AG09309 (cell line): Measurements from ENCODE around the gene RARS1.

ENCODE experiments used
- DNase-seq: peaks from one replicate; pipeline ENCODE4 v3.0.0-alpha.2; 2010; ENCODE audit warnings: low read depth
- H3K4me3 ChIP-seq: 2 replicates; pipeline ENCODE4 v1.5.1; 2011; ENCODE audit warnings: mild to moderate bottlenecking, low read depth, low read length, moderate library complexity; ENCODE audit not compliant: control insufficient read depth
- TF ChIP-seq, protein P1 (sequence below): IDR thresholded peaks from 2 replicates; pipeline ENCODE4 v1.5.1; 2011; ENCODE audit warnings: mild to moderate bottlenecking, low read depth, low read length, inconsistent platforms; ENCODE audit not compliant: insufficient read depth, control insufficient read depth; ENCODE audit errors: missing control alignments

The RARS1 gene

DNA sequence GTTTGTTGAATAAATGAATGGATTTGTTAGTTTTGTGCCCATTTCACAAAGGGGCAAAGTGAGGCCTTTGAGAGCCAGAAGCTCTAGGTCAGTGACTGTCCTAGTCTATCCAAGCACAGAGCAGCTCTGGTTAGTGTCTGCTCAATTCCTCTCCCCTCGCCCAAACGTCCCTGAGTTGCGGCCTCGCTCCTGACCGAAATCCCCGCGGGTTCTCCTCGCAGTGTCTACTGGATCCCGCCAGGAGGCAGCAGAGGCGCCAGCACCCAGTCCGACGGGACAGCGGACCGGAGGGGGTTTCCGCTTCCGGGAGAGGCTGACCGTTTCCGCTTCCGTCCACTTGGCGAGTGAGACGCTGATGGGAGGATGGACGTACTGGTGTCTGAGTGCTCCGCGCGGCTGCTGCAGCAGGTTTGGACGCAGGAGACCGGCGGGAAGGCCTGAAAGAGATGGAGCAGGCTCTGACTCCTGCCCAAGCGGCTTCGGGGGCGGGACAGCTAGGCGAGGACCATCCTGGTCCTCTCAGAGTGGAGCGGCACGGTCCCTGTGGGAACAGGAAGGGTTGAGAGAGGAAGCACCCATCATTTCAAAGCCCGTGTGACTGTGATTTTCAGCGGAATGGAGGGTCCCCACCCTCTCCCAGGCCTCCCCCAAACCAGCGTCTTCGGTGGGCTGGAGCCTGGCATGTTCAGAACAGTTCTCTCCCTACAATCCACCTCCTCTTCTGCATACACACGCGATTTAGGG, at the start of gene RARS1:
Gene RARS1 (plus strand): TSS at position 336 of the 744 bp plus-strand sequence. CDS start 28 bp downstream, at position 364.
- peak within 1 kb of the TSS; percentile 99 for H3K4me3 ChIP-seq
- peak; percentile 73 for DNase-seq
- TF ChIP-seq, protein P1, sequence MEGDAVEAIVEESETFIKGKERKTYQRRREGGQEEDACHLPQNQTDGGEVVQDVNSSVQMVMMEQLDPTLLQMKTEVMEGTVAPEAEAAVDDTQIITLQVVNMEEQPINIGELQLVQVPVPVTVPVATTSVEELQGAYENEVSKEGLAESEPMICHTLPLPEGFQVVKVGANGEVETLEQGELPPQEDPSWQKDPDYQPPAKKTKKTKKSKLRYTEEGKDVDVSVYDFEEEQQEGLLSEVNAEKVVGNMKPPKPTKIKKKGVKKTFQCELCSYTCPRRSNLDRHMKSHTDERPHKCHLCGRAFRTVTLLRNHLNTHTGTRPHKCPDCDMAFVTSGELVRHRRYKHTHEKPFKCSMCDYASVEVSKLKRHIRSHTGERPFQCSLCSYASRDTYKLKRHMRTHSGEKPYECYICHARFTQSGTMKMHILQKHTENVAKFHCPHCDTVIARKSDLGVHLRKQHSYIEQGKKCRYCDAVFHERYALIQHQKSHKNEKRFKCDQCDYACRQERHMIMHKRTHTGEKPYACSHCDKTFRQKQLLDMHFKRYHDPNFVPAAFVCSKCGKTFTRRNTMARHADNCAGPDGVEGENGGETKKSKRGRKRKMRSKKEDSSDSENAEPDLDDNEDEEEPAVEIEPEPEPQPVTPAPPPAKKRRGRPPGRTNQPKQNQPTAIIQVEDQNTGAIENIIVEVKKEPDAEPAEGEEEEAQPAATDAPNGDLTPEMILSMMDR: peak; percentile 99

DNA sequence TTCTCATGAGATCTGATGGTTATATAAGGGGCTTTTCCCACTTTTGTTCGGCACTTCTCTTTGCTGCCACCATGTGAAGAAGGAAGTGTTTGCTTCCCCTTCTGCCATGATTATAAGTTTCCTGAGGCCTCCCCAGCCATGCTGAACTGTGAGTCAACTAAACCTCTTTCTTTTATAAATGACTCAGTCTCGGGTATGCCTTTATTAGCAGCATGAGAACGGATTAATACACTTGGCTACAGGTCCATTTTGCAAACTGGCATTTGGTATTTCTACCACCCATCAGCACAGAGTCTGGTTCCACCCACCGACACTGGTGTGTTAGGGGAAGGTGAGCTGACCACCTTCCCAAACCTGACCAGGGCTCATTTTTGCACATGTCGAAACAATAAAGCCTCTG, 47.9 kb upstream of the RARS1 start:
- TF ChIP-seq, protein P1: no peak
- H3K4me3 ChIP-seq: no peak overlapping the region
- no peak for DNase-seq

DNA sequence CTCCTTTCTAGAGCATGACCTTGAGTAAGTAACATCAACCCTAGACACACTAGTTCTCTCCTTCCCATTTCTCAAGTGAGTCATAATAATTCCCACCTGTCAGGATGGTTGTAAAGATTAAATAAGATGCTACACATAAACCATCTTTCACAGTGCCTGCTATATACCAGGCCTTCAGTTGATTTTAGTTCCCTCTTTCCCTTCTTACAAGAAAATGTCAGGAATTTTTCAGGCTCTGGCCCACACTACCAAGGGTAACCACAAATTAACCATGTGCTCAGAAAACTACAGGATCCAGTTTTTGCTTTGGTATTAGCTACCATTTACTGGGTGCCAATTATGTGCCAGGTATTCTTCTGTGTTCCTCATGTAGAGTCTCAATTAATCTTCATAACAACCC, 42.7 kb upstream of the RARS1 start:
- DNase-seq: no peak
- TF ChIP-seq, protein P1: no peak
- no peak overlapping the region for H3K4me3 ChIP-seq

DNA sequence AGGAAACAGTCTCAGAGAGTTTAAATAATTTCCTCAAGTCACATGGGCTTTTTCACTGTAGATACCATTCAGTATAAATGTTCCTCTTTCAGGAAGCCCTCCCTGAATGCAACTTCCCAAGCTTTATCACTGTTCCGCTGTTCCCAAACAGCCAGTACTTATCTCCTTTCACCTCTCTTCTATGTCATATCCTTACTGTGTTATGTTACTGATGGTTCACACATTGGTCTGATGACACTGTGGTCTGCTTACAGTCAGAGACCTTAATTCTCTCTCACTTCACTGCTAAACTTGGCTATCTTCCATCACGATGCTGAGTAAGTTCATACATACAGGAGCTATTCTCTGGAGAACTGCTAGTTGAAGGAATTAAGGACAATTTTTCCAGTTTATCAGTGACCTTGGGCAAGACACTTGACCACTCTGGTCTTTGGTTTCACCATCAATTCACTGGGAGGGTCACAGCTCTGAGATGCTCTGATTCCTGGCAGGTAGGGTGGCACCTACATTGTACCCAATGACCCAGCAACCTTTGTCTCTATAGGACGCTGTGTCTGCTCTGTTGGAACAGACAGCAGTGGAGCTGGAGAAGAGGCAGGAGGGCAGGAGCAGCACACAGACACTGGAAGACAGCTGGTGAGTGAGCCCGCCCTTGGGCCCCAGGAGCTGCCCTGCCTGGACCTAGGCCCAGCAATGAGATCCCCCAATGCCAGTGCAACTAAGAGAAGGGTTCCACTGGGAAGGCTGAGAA, 42.1 kb upstream of the RARS1 start:
- no peak overlapping the region for H3K4me3 ChIP-seq
- TF ChIP-seq, protein P1: no peak
- no peak for DNase-seq

DNA sequence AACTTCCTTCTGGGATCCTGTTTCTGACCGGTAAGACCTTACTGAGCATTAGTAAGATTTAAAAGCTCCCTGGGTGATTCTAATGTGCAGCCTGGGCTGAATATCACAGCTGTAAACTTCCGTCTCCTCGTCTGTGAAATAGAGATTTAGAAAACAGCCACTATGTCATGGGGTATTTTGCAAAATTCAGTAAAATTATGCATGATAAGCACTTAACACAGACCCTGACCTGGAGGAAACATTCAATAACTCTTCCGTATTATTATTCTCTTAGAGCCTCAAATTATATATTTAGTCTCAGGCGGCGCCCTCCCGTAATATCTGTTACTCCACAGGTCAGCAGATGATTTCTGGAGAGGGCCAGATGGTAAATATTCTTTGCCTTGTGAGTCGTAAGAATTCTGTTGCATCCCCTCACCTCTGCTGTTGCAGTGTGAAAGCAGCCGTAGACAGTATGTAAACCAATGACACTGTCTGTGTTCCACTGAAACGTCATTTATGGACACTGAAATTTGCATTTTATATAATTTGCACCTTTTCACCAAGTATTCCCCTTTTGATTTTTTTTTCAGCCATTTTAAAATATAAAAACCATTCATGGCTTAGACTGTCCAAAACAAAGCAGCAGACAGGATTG, 39.2 kb upstream of the RARS1 start:
- TF ChIP-seq, protein P1: no peak
- no peak for DNase-seq
- H3K4me3 ChIP-seq: no peak overlapping the region

DNA sequence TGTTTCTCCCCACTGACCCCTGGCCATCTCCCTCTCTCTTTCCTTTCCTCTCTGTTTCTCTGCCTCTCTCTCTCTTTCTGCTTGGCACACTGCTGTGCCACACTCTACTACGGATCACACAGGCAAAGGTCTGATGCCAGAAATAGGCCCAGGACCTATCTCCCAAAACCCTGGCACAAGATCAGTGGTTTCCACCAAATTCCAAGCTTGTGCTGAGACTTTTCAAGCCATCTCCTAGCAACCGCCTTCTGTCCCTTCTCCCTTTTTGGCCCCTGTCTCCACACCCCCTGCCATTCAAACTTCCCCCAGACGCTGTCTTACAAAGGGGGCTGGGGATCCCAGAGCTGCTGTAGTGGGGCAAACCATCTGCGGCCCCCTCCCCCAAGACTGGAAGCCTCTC, 38.5 kb upstream of the RARS1 start:
- no peak overlapping the region for H3K4me3 ChIP-seq
- TF ChIP-seq, protein P1: no peak
- no peak for DNase-seq
